KOPT-K1 (cell line): ENCODE measurements around the gene PRKACB.

Source experiments
- H3K27ac ChIP-seq: fragments of 200-600 bp; sonication (generic); 2 replicates; pipeline ENCODE4 v1.5.1; 2016; ENCODE audit warnings: antibody characterized with exemption, mild to moderate bottlenecking, low read depth, low read length; ENCODE audit not compliant: poor library complexity, severe bottlenecking
- H3K36me3 ChIP-seq: fragments of 200-600 bp; sonication (generic); 2 replicates; pipeline ENCODE4 v1.5.1; 2017; ENCODE audit warnings: antibody characterized with exemption, mild to moderate bottlenecking, low read length, moderate library complexity; ENCODE audit not compliant: insufficient read depth
- H3K9me3 ChIP-seq: fragments of 200-600 bp; sonication (generic); 2 replicates; pipeline ENCODE4 v1.5.1; 2017; ENCODE audit warnings: antibody characterized with exemption, low read length, mild to moderate bottlenecking; ENCODE audit not compliant: insufficient read depth, poor library complexity, severe bottlenecking

The PRKACB gene

GRCh38 chr1:84141182-84142003, 2.7 kb upstream of the PRKACB start:
- H3K36me3 ChIP-seq = no peaks in the 10 kb centered on the region
- no peak overlapping the region for H3K27ac ChIP-seq
- peaks cover 7% of the 10 kb centered on the region for H3K9me3 ChIP-seq

DNA sequence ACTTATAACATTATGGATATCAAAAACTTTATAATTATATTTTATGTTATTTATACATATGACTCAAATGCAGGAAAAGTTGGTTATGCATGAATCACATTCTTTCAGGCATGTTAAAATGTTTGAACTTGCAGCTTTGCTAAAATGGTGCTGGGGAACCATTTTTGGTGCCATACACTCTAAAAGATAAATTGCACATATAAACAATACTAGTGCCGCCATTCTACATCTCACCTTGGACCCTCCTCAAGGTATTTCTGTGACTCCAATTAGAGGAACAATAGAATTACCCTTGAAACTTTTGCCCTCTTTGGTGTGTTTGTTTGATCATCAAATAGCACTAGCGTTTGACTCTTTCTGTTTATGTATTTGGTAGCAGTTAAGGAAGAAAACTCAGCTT, 997 bp downstream of the PRKACB start:
- H3K9me3 ChIP-seq = no peaks in the 10 kb centered on the region
- H3K27ac ChIP-seq = peak overlapping the region; percentile 91
- H3K36me3 ChIP-seq = no peaks in the 10 kb centered on the region; the same call in 1 of the 2 replicates

DNA sequence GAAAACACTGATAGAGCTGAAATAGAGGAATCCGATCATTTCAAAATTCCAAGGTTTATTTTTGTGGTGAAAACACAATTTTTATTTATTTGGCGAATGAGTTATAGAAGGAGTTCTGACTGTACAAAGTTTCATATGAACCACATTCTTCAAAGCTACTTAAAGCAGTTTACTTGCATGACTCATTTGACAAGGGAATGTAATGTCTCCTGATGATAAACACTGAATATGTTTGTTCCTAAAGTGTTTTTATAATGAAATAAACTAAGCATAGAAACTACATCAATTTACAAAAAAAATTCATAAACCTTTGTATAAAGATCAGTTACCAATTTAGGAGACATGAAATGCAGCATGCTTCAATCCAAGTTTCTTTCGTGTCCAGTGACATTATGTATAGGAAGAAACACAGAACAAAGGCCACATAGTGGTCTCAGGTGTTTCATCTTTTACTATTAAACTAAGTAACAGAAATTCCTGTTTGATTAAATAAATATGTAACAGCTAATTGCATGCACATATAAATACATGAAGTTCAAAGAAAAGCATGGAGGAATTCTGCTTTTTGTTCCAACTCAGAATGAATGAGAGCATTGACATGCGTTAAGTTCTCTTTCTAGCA, 2.5 kb downstream of the PRKACB start:
- Histone ChIP-seq H3K36me3 (no peaks in the 10 kb centered on the region; the same call in 1 of the 2 replicates), H3K9me3 (no peaks in the 10 kb centered on the region), H3K27ac (peak overlapping the region; percentile 91)

DNA sequence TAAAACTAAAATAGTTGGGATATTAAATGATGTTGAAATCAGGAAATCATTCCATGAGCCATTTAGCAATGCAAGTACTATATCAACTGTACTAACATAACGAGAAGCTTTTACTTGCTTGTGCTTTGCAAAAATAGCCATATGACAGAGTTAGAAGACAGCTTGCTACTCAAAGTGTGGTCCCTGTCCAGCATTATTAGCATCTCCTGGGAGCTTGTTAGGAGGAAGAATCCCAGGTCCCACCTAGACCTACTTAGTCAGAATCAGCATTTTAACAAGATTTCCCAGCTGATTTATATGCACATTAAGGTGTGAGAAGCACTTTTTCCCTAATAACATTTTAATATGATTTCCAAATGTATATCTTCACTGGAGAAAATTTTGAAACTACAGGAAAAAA, 4.7 kb downstream of the PRKACB start:
- Histone ChIP-seq H3K36me3 (no peaks in the 10 kb centered on the region; the same call in 1 of the 2 replicates), H3K9me3 (no peaks in the 10 kb centered on the region), H3K27ac (no peak overlapping the region)

DNA sequence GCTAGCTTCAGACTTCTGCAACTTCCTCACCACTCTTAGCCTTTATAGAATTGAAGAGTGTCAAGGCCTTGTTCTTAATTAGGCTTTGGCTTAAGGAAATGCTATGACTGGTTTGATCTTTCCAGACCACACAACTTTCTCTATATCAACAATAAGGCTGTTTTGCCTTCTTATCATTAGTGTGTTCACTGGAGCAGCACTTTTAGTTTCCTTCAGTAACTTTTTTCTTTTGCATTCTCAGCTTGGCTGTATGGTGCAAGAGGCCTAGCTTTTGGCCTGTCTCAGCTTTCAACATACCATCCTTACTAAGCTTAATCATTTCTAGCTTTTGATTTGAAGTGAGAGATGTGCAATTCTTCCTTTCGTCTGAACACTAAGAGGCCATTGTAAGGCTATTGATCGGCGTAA, 8.6 kb downstream of the PRKACB start:
- peaks cover 6% of the 10 kb centered on the region for H3K36me3 ChIP-seq
- no peak overlapping the region for H3K27ac ChIP-seq
- H3K9me3 ChIP-seq = peaks cover 6% of the 10 kb centered on the region

GRCh38 chr1:84155517-84155916, 11.4 kb downstream of the PRKACB start:
- Histone ChIP-seq H3K27ac (no peak overlapping the region), H3K9me3 (peaks cover 6% of the 10 kb centered on the region), H3K36me3 (peaks cover 12% of the 10 kb centered on the region)

DNA sequence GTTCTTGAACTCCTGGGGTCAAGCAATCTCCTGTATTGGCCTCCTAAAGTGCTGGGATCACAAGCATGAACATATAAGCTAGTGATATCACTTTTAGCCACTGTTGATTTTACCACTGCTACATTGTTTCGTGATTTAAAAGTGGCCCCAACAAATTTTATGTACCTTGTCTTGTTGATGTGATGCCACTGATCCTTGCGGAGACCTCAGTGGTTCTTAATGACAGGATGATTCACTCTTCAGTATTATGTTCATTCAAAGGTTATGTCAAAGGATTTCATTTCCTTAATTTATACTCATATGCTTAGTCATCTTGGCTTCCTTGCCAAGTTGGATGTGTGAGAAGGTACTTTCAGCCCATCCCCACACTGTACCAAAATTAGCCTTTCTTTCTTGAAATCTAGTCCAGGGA, 12.1 kb downstream of the PRKACB start:
- Histone ChIP-seq H3K36me3 (peaks cover 12% of the 10 kb centered on the region), H3K27ac (no peak overlapping the region), H3K9me3 (peaks cover 6% of the 10 kb centered on the region)

DNA sequence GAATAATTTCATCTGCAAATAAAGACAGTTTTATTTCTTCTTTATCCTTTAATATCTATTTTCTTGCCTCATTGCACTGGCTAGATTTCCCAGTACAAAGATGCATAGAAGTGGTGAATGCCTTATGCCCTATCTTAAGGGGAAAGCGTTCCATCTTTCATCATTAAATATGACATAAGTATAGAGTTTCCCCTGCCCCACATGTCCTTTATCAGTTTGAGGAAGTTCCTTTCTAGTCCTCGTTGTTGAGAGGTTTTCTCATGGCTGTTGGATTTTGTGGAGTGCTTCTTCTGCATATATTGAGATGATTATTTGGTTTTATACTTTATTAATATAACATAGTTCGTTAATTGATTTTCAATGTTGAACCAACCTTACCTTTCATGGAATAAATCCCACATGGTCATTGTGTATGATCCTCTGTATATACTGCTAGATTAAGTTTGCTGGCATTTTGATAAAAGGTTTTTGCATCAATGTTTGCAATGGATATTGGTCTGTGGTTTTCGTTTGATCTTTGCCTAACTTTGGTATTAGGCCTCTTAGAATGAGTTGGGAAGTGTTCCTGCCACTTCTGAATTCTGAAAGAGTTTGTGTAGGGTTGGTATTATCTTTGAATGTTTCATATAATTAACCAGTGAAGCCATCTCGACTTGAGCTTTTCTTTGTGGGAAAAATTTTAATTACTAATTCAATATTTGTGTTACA, 15.6 kb downstream of the PRKACB start:
- Histone ChIP-seq H3K9me3 (peaks cover 13% of the 10 kb centered on the region), H3K27ac (no peak overlapping the region), H3K36me3 (peaks cover 7% of the 10 kb centered on the region)

GRCh38 chr1:84162295-84162694, 18.2 kb downstream of the PRKACB start:
- H3K36me3 ChIP-seq = peaks cover 7% of the 10 kb centered on the region
- no peak overlapping the region for H3K27ac ChIP-seq

DNA sequence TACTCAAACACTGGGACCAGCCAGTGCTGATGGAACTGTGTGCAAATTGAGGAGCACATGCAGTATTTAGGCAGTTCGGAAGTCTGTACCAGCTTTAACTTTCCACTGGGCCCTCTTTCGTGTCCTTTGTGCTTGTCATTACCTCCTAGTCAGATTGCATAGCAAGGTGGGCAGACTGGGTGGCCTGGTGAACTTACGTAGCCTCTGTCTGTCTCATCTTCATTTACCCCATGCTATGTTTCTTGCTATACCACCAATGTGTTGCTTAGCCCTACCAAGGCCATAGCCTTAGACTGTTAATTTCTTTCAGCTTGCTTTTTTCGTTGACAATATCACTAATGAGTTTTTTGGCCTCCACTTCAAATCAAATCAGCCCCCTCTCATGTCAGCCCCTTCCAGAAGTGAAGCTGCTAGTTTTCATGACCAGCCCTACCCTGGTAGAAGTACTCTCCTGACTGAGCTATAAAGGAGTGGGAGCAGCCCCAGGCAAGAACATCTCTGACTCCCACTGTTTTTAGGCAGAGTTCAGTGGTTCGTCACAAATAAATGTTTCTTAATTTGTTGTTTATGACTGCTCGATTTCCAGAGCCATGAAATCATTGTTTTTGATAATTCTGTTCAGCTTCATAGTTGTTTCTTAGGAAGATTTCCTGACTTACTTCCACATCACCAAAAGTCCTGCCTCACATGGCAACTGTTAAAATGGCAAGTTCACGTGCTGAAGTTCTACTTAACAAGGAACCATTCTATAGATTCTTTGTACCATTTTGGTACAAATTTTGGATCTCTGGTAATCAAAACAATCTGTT, 19.3 kb downstream of the PRKACB start:
- Histone ChIP-seq H3K27ac (no peak overlapping the region), H3K9me3 (peaks cover 6% of the 10 kb centered on the region), H3K36me3 (no peaks in the 10 kb centered on the region)

More at GRCh38 chr1:84162295-84162694, 18.2 kb downstream of the PRKACB start:
- peaks cover 8% of the 10 kb centered on the region for H3K9me3 ChIP-seq

DNA sequence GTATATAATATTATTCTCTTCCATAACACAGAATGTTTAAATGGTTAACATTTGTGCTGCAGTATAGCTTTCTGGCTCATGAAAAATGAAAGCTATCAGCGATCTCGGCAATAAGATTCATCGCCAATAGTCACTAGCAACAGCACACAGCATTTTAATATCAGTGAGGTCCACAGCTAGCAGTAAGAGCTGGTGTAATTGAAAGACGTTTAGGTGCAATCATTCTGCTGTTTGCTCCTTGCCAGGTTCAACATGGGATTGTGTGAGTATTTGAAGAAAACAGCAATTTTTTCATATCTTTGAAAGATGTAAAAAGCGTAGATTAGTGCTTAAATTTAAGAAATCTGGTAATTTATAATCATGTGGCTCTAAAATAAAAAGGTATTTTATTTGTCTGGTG, 20.1 kb downstream of the PRKACB start:
- Histone ChIP-seq H3K36me3 (no peaks in the 10 kb centered on the region), H3K27ac (no peak overlapping the region), H3K9me3 (peaks cover 6% of the 10 kb centered on the region)

DNA sequence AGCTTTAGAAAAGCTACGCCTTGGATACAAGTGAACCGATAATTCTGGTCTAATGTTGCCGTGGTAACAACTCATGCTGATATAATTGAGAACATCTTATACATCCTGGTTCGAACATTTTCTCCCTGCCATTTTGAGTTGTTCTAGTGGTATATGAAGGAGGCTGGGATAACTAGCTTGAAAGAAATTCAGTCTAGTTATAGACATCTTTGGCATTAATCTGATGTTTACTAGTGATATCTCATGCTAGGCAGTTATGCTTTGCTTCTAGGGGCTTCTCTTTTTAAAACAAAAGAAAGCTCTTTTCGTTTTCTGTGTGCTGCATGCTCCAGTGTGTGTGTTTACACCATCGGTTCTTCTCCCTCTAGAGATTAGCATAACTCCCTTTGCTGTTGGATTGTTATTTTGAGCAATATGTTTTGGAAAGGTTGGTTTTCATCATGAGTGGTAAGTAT, 20.5 kb downstream of the PRKACB start:
- H3K36me3 ChIP-seq = no peaks in the 10 kb centered on the region
- H3K27ac ChIP-seq = no peak overlapping the region
- peaks cover 6% of the 10 kb centered on the region for H3K9me3 ChIP-seq

DNA sequence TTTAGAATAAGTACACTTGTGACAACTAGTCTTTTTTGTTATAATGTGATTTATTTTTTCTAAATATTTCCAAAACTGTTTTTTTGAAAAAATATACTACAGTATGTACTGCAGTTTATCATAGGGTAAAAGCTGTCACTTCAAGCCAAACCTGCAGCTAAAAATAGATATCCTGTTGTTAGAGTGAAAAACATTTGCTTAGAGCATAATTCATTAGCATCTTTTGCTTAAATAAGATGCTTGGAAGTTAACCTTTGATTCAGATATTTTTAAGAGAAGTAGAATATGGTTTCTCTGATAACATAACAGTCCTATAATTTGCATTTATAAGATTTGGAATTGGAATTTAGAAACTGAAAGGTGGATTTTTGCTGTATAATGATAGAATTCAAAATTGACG, 21.5 kb downstream of the PRKACB start:
- peaks cover 6% of the 10 kb centered on the region for H3K9me3 ChIP-seq
- no peak overlapping the region for H3K27ac ChIP-seq
- H3K36me3 ChIP-seq = no peaks in the 10 kb centered on the region

DNA sequence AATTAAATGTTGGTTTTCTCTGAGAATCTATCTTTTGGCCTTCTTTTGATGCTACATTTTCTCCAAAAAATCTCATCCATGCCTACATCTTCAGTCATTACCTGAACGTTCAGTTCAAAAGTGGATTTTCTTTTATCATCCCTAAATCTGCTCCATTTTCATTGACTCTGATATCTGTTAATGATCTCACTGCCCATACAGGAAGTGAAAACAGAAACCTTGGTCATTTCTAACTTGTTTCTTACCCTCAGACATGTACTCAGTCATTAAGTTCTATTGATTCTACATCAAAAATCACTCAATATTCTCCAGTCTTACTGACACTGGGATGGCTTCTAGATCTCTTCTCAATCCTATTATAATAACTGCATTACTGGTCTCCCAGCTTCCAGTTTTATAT, 22.7 kb downstream of the PRKACB start:
- Histone ChIP-seq H3K36me3 (no peaks in the 10 kb centered on the region), H3K27ac (no peak overlapping the region), H3K9me3 (peaks cover 6% of the 10 kb centered on the region)
